PC-9 (cell line): ENCODE measurements around the gene SH3GL1. TPM values are rescaled to one million over a fixed set of nuclear protein-coding genes. Genes with fewer than 3 reads are reported as not detected.

ENCODE experiments used
- BruUV-seq: library from RNA; stranded (reverse); fragments of 400-500 nt; replicated peaks from 2 replicates; lab custom pipeline; 2021; lab: Mats Ljungman, UMichigan
- CTCF ChIA-PET: fragments of 300-600 bp; sonication (Branson Sonifier 250); formaldehyde crosslinking; loops from one replicate; lab custom pipeline; 2022; ENCODE audit warnings: antibody characterized with exemption; lab: Charles Lee
- POLR2A ChIA-PET: fragments of 300-600 bp; sonication (Branson Sonifier 250); formaldehyde crosslinking; loops from one replicate; lab custom pipeline; 2022; ENCODE audit warnings: antibody characterized with exemption; ENCODE audit not compliant: unreplicated experiment; lab: Charles Lee
- DNase-seq, 2 experiments: peaks; one replicate each; pipeline versions ENCODE4 v3.0.0 to v3.0.0-alpha.2; 2015 to 2022; ENCODE audit warnings: mixed read lengths in 1 of 2
- H2AFZ ChIP-seq: fragments of 200-600 bp; sonication (generic); 2 replicates; pipeline ENCODE4 v1.8.1; 2017; ENCODE audit warnings: antibody characterized with exemption
- H3F3A ChIP-seq: fragments of 200-600 bp; sonication (generic); 2 replicates; pipeline ENCODE4 v1.8.1; 2017; ENCODE audit warnings: antibody characterized with exemption, mild to moderate bottlenecking, low read depth; ENCODE audit not compliant: insufficient read depth
- H3K27ac ChIP-seq: fragments of 200-600 bp; sonication (generic); 2 replicates; pipeline ENCODE4 v1.6.1; 2016; ENCODE audit warnings: mixed run types
- H3K27me3 ChIP-seq: fragments of 200-600 bp; sonication (generic); 2 replicates; pipeline ENCODE4 v1.6.1; 2016; ENCODE audit warnings: low read depth, mixed run types; ENCODE audit not compliant: insufficient read depth
- H3K36me3 ChIP-seq: fragments of 200-600 bp; sonication (generic); 2 replicates; pipeline ENCODE4 v1.6.1; 2016; ENCODE audit warnings: low read depth, mixed run types
- H3K4me1 ChIP-seq: fragments of 200-600 bp; sonication (generic); replicated peaks from 2 replicates; pipeline ENCODE4 v1.6.1; 2016; ENCODE audit warnings: mixed run types; ENCODE audit not compliant: insufficient read depth
- H3K4me2 ChIP-seq: fragments of 200-600 bp; sonication (generic); 2 replicates; pipeline ENCODE4 v1.6.1; 2017; ENCODE audit warnings: mixed run types
- H3K4me3 ChIP-seq: fragments of 200-600 bp; sonication (generic); 2 replicates; pipeline ENCODE4 v1.6.1; 2016; ENCODE audit warnings: mixed run types
- H3K79me2 ChIP-seq: fragments of 200-600 bp; sonication (generic); 2 replicates; pipeline ENCODE4 v1.6.1; 2017; ENCODE audit warnings: low read depth, mixed run types
- H3K9me2 ChIP-seq: fragments of 200-600 bp; sonication (generic); 2 replicates; pipeline ENCODE4 v1.8.1; 2017; ENCODE audit warnings: mild to moderate bottlenecking; ENCODE audit not compliant: insufficient read depth
- H3K9me3 ChIP-seq: fragments of 200-600 bp; sonication (generic); 2 replicates; pipeline ENCODE4 v1.8.1; 2016; ENCODE audit warnings: low read depth; ENCODE audit not compliant: insufficient read depth
- H4K20me1 ChIP-seq: fragments of 200-600 bp; sonication (generic); 2 replicates; pipeline ENCODE4 v1.8.1; 2017; ENCODE audit not compliant: insufficient read depth
- EZH2 ChIP-seq: fragments of 200-600 bp; sonication (generic); IDR thresholded peaks from 2 replicates; pipeline ENCODE4 v1.8.0; 2017; ENCODE audit warnings: antibody characterized with exemption, low read depth
- intact Hi-C: fragments of 100-400 bp; cut with micrococcal nuclease; formaldehyde crosslinking; loops from one replicate; pipeline ENCODE4 v1.10.0; 2022; ENCODE audit not compliant: unreplicated experiment
- total RNA-seq: library from RNA; stranded (reverse); gene quantifications from 2 replicates; pipeline ENCODE4 v1.2.3, GENCODE V29; 2021
- TF ChIP-seq, protein P1 (sequence below): fragments of 200-600 bp; sonication (generic); conservative IDR thresholded peaks from 2 replicates; pipeline ENCODE4 v1.6.1; 2017; ENCODE audit warnings: mixed run types, antibody characterized with exemption, mild to moderate bottlenecking, moderate library complexity

SH3GL1 gene
- total RNA-seq, 1 experiment from 2014 or later = 49.2 TPM

DNA sequence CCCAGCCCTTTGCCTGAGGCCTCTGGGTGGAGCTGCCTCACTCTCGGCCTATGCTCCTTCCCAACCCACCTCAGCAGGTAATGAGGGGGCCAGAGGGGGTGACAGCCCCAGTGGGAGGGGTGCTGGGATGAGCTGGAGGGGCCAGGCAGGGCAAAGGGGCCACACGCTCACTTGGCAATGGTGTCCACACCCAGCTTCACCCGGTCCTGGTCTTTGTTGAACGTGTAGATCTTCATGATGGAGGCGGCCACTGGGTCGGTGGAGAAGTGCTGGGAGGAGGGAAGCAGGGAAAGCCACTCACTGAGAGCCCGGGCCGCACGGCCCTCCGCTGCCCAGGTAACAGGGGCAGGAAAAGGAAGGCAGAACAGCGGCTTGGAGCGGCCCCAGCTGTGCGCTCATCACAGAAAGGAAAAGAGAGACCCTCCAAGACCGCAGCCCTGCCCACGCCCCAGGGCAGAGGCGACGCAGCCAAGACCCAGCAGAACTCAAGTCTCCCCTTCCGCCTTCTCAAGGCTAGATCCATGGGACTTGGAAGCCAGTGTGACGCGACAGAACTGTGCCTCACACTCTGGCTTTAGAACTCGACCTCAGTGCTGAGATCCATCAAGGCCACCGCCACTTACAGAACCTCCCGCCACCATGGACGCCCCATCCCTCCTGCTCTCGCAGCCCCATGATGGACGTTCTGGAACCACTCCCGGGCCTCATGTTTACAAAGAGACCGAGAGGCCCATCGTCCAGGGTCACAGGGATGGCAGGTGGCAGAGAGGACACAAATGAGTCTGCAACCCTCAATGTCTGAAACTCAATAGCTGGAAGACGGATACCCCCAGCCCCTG is 48.0 kb upstream of the SH3GL1 start:
- TF ChIP-seq EZH2 = no peak
- TF ChIP-seq, protein P1, sequence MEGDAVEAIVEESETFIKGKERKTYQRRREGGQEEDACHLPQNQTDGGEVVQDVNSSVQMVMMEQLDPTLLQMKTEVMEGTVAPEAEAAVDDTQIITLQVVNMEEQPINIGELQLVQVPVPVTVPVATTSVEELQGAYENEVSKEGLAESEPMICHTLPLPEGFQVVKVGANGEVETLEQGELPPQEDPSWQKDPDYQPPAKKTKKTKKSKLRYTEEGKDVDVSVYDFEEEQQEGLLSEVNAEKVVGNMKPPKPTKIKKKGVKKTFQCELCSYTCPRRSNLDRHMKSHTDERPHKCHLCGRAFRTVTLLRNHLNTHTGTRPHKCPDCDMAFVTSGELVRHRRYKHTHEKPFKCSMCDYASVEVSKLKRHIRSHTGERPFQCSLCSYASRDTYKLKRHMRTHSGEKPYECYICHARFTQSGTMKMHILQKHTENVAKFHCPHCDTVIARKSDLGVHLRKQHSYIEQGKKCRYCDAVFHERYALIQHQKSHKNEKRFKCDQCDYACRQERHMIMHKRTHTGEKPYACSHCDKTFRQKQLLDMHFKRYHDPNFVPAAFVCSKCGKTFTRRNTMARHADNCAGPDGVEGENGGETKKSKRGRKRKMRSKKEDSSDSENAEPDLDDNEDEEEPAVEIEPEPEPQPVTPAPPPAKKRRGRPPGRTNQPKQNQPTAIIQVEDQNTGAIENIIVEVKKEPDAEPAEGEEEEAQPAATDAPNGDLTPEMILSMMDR = no peak
- H3K27ac ChIP-seq = no peak overlapping the region
- H3K36me3 ChIP-seq = no peaks in the 10 kb centered on the region
- CTCF ChIA-PET = no interaction called here
- H2AFZ ChIP-seq = no peak overlapping the region
- no TSS peak for BruUV-seq
- no peaks in the 10 kb centered on the region for H3K27me3 ChIP-seq
- no peaks in the 10 kb centered on the region for H3K79me2 ChIP-seq
- DNase-seq = no peak
- no peaks in the 10 kb centered on the region for H3K9me3 ChIP-seq
- H3K4me1 ChIP-seq = no peaks in the 10 kb centered on the region
- H3K4me3 ChIP-seq = no peak overlapping the region
- intact Hi-C loops = no loop called here
- POLR2A ChIA-PET = no interaction called here
- H4K20me1 ChIP-seq = no peaks in the 10 kb centered on the region
- peaks cover 9% of the 10 kb centered on the region; the same call in 1 of the 2 replicates for H3F3A ChIP-seq
- no peaks in the 10 kb centered on the region for H3K9me2 ChIP-seq
- H3K4me2 ChIP-seq = no peak overlapping the region

DNA sequence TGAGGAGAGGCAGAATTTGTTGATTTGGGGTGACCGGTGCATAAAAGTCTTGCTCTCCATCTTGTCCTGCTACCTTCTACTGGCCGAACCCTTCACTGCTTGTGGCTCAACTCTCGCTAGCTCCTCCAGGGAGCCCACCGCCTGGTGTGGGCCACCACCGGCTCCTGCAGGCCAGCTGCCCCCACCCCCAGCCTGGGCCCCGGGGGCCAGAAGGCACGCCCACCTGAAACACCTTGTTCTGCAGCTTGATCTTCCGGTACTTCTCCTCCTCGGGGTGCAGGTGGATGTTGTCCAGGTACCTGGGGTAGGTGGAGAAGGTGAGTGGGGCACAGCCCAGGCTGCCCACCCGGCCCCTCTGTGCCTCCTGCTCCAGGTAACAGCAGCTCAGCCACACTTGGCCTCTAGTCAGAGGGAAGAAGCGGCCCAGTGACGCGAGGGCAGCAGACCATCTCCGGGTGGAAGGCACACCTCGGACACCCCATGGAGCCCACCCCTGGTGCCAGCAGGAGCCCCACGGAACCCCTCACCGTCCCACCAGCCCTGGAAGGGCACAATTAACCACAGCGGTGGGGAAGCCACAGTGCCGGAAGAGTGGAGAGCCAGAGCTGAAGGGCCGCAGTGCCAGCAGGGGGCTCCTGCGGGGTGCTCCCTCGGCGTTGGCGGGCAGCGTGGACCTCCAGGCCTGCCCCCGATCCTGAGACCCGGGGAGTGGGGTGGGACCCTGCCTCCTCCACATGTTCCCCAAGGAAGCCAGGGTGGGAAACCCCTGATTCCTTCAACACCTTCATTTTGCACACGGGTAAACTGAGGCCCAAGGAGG is 47.2 kb upstream of the SH3GL1 start:
- no peak overlapping the region for H3K4me3 ChIP-seq
- H3K4me1 ChIP-seq = no peaks in the 10 kb centered on the region
- no peaks in the 10 kb centered on the region for H4K20me1 ChIP-seq
- H3K27me3 ChIP-seq = no peaks in the 10 kb centered on the region
- BruUV-seq = no TSS peak
- no peak for DNase-seq
- peaks cover 9% of the 10 kb centered on the region; the same call in 1 of the 2 replicates for H3F3A ChIP-seq
- H2AFZ ChIP-seq = no peak overlapping the region
- H3K79me2 ChIP-seq = no peaks in the 10 kb centered on the region
- intact Hi-C loops = no loop called here
- CTCF ChIA-PET = no interaction called here
- H3K9me2 ChIP-seq = no peaks in the 10 kb centered on the region
- H3K27ac ChIP-seq = no peak overlapping the region
- POLR2A ChIA-PET = no interaction called here
- no peaks in the 10 kb centered on the region for H3K36me3 ChIP-seq
- H3K9me3 ChIP-seq = no peaks in the 10 kb centered on the region
- H3K4me2 ChIP-seq = no peak overlapping the region
- TF ChIP-seq, protein P1 = no peak
- no peak for TF ChIP-seq EZH2

DNA sequence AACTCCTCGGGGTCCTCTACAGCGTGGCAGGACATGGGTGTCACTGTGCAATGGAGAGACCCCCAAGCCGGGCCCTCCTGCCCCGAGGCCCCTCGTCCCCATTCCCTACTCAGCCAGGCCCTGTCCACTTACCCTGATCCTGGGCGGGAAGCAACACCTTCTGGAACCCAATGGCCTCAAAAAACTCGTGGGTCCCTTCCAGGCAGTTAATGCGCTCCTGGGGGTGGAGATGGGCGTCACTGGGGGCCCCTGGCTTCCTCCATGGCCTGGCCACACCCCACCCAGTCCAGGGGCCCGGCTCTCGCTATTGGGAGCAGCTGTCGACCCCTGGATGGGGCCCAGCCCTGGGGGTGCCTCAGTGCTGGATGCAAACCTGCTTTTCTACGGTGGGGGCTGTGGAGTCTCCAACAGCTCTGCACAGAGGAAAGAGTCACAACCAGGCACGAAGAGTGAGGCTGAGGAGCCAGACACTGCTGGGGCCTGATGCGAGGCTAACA is 46.4 kb upstream of the SH3GL1 start:
- ChIA-PET POLR2A (no interaction called here), CTCF (no interaction called here)
- DNase-seq = no peak
- Histone ChIP-seq H3K9me3 (no peaks in the 10 kb centered on the region), H4K20me1 (no peaks in the 10 kb centered on the region), H3K4me3 (no peak overlapping the region), H3K9me2 (no peaks in the 10 kb centered on the region), H3F3A (peaks cover 9% of the 10 kb centered on the region; the same call in 1 of the 2 replicates), H3K36me3 (no peaks in the 10 kb centered on the region), H3K79me2 (no peaks in the 10 kb centered on the region), H2AFZ (no peak overlapping the region), H3K27me3 (no peaks in the 10 kb centered on the region), H3K4me2 (no peak overlapping the region), H3K27ac (no peak overlapping the region), H3K4me1 (no peaks in the 10 kb centered on the region)
- BruUV-seq = no TSS peak
- no peak for TF ChIP-seq EZH2
- TF ChIP-seq, protein P1 = no peak
- intact Hi-C loops = no loop called here
